ENCODE data around the gene CDHR2. TPM values are rescaled to one million over a fixed set of nuclear protein-coding genes. Genes with fewer than 3 reads are reported as not detected.

Gene CDHR2
- total and polyA plus RNA-seq, 8 donors, result 0.18 to 0.92 (median 0.32) TPM; not detected in 1

GRCh38 chr5:176535101-176535663 lies 14.0 kb upstream of the CDHR2 start:
- H3K4me1 ChIP-seq, result peaks cover 32 to 84% of the 10 kb centered on the region in 2 donors
- peak overlapping the region; percentile 91 to 99 for H3K27ac ChIP-seq
- intact Hi-C loops (cut with DNase I), result no loop called here
- H3K4me3 ChIP-seq, result peak overlapping the region; percentile 82 to 83
- ATAC-seq, result peak; percentile 14
- TF ChIP-seq CTCF (IDR thresholded peaks at IDR 0.05), result no peak
- no peaks in the 10 kb centered on the region for H3K9me3 ChIP-seq
- H3K27me3 ChIP-seq, result no peaks in the 10 kb centered on the region
- peak in 1 of 4 donors; percentile 64 for DNase-seq
- H3K36me3 ChIP-seq, result peaks cover 0 to 20% of the 10 kb centered on the region in 2 donors

- ATAC-seq (no peak), DNase-seq (no peak)
- Histone ChIP-seq H3K4me1 (peaks cover 32 to 84% of the 10 kb centered on the region in 2 donors), H3K9me3 (no peaks in the 10 kb centered on the region), H3K4me3 (peak overlapping the region; percentile 82 to 83), H3K36me3 (peaks cover 0 to 15% of the 10 kb centered on the region in 2 donors), H3K27ac (peak overlapping the region; percentile 91 to 99), H3K27me3 (no peaks in the 10 kb centered on the region)
- intact Hi-C loops (cut with DNase I), result no loop called here
- no peak for TF ChIP-seq CTCF (IDR thresholded peaks at IDR 0.05)
These were observed 13.4 kb upstream of the CDHR2 start for GRCh38 chr5:176535664-176536131.

- DNase-seq (peak; percentile 77 to 93 (median 86)), ATAC-seq (peak; percentile 58)
- Histone ChIP-seq H3K27me3 (no peaks in the 10 kb centered on the region), H3K4me3 (peak overlapping the region; percentile 82 to 83), H3K4me1 (peaks cover 36 to 84% of the 10 kb centered on the region in 2 donors), H3K36me3 (peaks cover 0 to 9% of the 10 kb centered on the region in 2 donors), H3K27ac (peak overlapping the region; percentile 91 to 99), H3K9me3 (no peaks in the 10 kb centered on the region)
- no peak for TF ChIP-seq CTCF (IDR thresholded peaks at IDR 0.05)
- intact Hi-C loops (cut with DNase I), result no loop called here
These were observed 12.8 kb upstream of the CDHR2 start for GRCh38 chr5:176536132-176536901.

GRCh38 chr5:176536902-176537553 lies 12.1 kb upstream of the CDHR2 start, which contains the start of gene RNF44:
RNF44 (minus strand) TSS chr5:176537402; CDS start chr5:176532472, 4,930 bp downstream.
- Histone ChIP-seq H3K9me3 (no peaks in the 10 kb centered on the region), H3K4me3 (peak within 1 kb of the TSS; percentile 82 to 83), H3K36me3 (peaks cover 0 to 2% of the 10 kb centered on the region in 2 donors), H3K4me1 (peaks cover 43 to 84% of the 10 kb centered on the region in 2 donors), H3K27me3 (no peaks in the 10 kb centered on the region), H3K27ac (peak within 1 kb of the TSS; percentile 91 to 99)
- intact Hi-C loops (cut with DNase I), result no loop called here
- no peak for TF ChIP-seq CTCF (IDR thresholded peaks at IDR 0.05)
- DNase-seq, result peak; percentile 98 to 99 (median 98)
- ATAC-seq, result peak; percentile 86

Measured in left lung (tissue), 10 donors.